Right atrium auricular region (tissue), 2 donors: ENCODE results near the gene LMBR1. TPM values are rescaled to one million over a fixed set of nuclear protein-coding genes. Genes with fewer than 3 reads are reported as not detected.
"Not testable (repeated sequence)": the region's sequence is repeated elsewhere in the genome, so short reads cannot be mapped to it uniquely, and the experiment has no call there.

ENCODE experiments used
- DNase-seq: peaks from one replicate; pipeline ENCODE4 v3.0.0-alpha.2; 2019; ENCODE audit warnings: low spot score
- H3K27ac ChIP-seq, 2 donors: fragments of 200-600 bp; sonication (generic); 1 replicate in 1 of 2; 2 replicates in 1 of 2; pipeline ENCODE4 v1.5.1; 2016 to 2019
- H3K27me3 ChIP-seq, 2 donors: fragments of 200-600 bp; sonication (generic); one replicate each; pipeline versions ENCODE4 v1.5.1 to v1.6.0; 2017 to 2019
- H3K36me3 ChIP-seq: fragments of 200-600 bp; sonication (generic); one replicate; pipeline ENCODE4 v1.5.1; 2016
- H3K4me1 ChIP-seq, 2 donors: fragments of 200-600 bp; sonication (generic); one replicate each; pipeline versions ENCODE4 v1.5.1 to v1.6.0; 2017 to 2019
- H3K4me3 ChIP-seq, 2 donors: fragments of 200-600 bp; sonication (generic); 1 replicate in 1 of 2; 2 replicates in 1 of 2; pipeline ENCODE4 v1.5.1; 2017 to 2019; ENCODE audit warnings: mild to moderate bottlenecking in 1 of 2, moderate library complexity in 1 of 2
- H3K9me3 ChIP-seq, 2 donors: fragments of 200-600 bp; sonication (generic); one replicate each; pipeline ENCODE4 v1.5.1; 2019
- CTCF ChIP-seq, 2 donors: fragments of 200-600 bp; sonication (generic); IDR thresholded peaks; one replicate each; pipeline ENCODE4 v1.5.1; 2019; ENCODE audit warnings: antibody characterized with exemption in 2 of 2
- total RNA-seq, 2 donors: library from RNA; depleted of rRNA; stranded (reverse); fragments of >200 nt; gene quantifications; one replicate each; pipeline ENCODE4 v1.1.0, GENCODE V29; 2016

LMBR1 gene, protein sequence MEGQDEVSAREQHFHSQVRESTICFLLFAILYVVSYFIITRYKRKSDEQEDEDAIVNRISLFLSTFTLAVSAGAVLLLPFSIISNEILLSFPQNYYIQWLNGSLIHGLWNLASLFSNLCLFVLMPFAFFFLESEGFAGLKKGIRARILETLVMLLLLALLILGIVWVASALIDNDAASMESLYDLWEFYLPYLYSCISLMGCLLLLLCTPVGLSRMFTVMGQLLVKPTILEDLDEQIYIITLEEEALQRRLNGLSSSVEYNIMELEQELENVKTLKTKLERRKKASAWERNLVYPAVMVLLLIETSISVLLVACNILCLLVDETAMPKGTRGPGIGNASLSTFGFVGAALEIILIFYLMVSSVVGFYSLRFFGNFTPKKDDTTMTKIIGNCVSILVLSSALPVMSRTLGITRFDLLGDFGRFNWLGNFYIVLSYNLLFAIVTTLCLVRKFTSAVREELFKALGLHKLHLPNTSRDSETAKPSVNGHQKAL
- 10 to 100 TPM; 32.4 to 33.7 TPM for total RNA-seq

DNA sequence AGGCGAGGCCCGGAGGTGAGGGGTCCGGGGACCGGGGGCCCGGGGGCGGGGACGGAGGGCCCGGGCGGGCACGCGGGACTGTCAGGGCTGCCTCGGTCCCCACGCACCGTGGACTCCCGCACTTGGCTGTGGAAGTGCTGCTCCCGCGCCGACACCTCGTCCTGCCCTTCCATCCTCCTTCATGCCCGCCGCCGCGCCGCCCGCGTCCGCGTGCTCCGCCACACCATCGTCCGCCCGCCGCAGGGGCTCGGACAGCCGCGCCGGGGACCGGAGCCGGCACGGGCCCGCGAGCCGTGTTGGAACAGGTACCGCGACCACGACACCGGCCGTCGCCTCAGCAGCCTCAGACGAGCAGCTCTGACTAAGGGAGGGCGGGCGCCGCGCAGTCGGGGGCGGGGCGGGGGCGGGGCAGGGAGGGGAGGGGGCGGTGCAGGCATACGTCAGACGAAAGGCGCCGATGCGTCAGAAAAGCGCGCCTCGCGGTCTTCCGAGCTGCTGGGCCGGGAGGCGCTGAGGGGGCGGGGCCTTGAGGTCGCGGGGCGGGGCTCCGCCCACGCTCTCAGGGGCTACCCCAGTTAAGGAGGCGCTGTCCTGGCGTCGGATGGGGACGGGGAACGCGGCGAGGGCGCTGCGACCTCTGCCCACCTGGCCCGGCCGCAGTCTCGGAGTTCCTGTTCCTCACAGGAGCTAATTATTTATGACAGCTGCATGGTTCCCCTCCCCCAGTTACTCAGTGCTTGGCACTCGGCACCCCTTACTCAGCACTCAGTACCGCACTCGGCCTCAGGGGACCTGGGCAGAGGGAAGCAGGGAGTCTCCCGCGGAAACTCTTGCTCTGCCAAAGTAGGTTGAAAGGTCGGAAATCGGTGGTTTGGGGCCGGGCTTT lies at the start of gene LMBR1:
Gene LMBR1 (minus strand): TSS at position 363 of the 886 bp plus-strand sequence. CDS start 190 bp downstream, at position 173.
- H3K36me3 ChIP-seq: no peaks in the 10 kb centered on the region
- peak within 1 kb of the TSS; percentile 74 to 92 for H3K4me3 ChIP-seq
- H3K4me1 ChIP-seq: peaks cover 0 to 24% of the 10 kb centered on the region in 2 donors
- DNase-seq: peak; percentile 92
- peak; percentile 57 to 60 for TF ChIP-seq CTCF (IDR thresholded peaks at IDR 0.05)
- H3K9me3 ChIP-seq: no peaks in the 10 kb centered on the region
- peak within 1 kb of the TSS; percentile 96 to 98 for H3K27ac ChIP-seq
- no peaks in the 10 kb centered on the region for H3K27me3 ChIP-seq

GRCh38 chr7:156942708-156943090 lies 49.7 kb upstream of the LMBR1 start:
- Histone ChIP-seq H3K27ac (no peak overlapping the region), H3K27me3 (no peaks in the 10 kb centered on the region), H3K4me3 (no peak overlapping the region), H3K9me3 (no peaks in the 10 kb centered on the region), H3K4me1 (no peaks in the 10 kb centered on the region), H3K36me3 (no peaks in the 10 kb centered on the region)
- no peak for DNase-seq
- no peak for TF ChIP-seq CTCF (IDR thresholded peaks at IDR 0.05)

DNA sequence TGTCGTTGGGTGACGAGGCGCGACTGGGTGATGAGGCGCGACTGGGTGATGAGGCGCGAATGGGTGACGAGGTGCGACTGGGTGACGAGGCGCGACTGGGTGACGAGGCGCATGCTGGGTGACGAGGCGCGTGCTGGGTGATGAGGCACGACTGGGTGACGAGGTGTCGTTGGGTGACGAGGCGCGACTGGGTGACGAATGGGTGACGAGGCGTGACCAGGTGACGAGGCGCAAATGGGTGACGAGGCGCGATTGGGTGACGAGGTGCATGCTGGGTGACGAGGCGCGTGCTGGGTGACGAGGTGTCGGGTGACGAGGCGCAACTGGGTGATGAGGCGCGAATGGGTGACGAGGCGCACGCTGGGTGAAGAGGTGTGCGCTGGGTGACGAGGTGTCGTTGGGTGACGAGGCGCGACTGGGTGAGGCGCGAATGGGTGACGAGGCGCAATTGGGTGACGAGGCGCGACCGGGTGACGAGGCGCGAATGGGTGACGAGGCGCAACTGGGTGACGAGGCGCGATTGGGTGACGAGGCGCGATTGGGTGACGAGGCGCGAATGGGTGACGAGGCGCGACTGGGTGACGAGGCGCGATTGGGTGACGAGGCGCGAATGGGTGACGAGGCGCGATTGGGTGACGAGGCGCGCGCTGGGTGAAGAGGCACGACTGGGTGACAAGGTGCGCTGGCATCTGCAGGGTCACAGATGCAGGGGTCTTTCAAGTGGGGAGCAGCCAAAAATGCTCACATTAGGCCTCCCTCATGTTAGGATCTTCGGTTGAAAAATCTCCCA lies 48.6 kb upstream of the LMBR1 start:
- no peak for TF ChIP-seq CTCF (IDR thresholded peaks at IDR 0.05)
- H3K4me3 ChIP-seq: no peak overlapping the region
- H3K4me1 ChIP-seq: no peaks in the 10 kb centered on the region
- H3K27ac ChIP-seq: no peak overlapping the region
- H3K36me3 ChIP-seq: no peaks in the 10 kb centered on the region
- no peaks in the 10 kb centered on the region for H3K9me3 ChIP-seq
- no peaks in the 10 kb centered on the region for H3K27me3 ChIP-seq
- DNase-seq: no peak

GRCh38 chr7:156940421-156941122 lies 47.6 kb upstream of the LMBR1 start:
- Histone ChIP-seq H3K4me1 (no peaks in the 10 kb centered on the region), H3K36me3 (no peaks in the 10 kb centered on the region), H3K27ac (no peak overlapping the region), H3K27me3 (no peaks in the 10 kb centered on the region), H3K9me3 (no peaks in the 10 kb centered on the region), H3K4me3 (no peak overlapping the region)
- no peak for TF ChIP-seq CTCF (IDR thresholded peaks at IDR 0.05)
- DNase-seq: no peak

DNA sequence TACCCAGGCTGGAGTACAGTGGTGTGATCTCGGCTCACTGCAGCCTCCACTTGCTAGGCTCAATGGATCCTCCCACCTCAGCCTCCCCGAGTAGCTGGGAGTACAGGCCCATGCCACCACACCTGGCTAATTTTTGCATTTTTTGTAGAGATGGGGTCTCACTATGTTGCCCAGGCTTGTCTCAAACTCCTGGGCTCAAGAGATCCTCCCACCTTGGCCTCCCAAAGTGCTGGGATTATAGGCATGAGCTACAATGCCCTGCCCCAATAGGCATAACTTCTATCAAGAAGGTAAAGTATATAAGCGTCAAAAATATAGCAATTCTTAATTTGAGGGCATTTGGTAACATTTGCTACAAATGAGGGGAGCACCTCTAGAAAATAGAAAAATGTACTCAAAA lies 43.8 kb upstream of the LMBR1 start:
- not testable (repeated sequence) for H3K36me3 ChIP-seq, DNase-seq, H3K4me3 ChIP-seq, H3K27me3 ChIP-seq, H3K4me1 ChIP-seq, H3K9me3 ChIP-seq, H3K27ac ChIP-seq
